ENCODE measurements around the gene NR6A1.

DNA sequence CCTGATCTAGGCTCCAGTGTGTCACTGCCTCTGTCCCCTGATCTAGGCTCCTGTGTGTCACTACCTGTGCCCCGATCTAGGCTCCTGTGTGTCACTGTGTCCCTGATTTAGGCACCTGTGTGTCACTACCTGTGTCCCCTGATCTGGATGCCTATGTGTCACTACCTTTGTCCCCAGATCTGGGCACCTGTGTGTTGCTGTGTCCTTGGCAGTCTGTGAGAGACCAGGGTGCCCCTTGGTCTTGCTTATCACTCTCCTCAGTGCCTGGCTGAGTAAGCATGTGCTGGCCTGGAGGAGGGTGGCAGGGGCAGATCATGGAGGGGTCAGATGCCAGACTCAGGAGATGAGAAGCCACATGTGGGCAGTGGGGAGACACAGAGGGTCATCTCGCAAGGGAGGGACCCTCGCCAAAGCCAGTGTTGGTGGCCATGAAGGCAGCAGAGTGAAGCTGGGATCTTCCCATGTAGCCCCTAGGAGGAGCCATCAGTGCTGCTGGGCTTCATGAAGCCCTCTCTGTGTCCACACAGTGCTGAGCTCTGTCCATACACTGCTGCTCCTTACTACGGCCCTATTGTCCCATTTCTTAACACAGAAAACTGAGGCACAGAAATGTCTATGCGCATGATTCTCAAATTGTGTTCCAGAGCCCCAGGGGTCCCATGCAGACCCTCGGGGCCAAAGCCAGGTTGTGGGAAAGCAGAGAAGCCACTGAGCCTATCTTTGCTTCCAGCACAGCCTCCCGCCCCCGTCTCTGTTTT, 21.3 kb upstream of the NR6A1 start:
- no peak for TF ChIP-seq POLR2A (IDR thresholded peaks at IDR 0.05; ENCODE audit: low read length)
- no peak for TF ChIP-seq GATA1 (IDR thresholded peaks at IDR 0.05; ENCODE audit: low read depth, low read length)
